ENCODE data around the gene POU2F3.

POU2F3 gene

DNA sequence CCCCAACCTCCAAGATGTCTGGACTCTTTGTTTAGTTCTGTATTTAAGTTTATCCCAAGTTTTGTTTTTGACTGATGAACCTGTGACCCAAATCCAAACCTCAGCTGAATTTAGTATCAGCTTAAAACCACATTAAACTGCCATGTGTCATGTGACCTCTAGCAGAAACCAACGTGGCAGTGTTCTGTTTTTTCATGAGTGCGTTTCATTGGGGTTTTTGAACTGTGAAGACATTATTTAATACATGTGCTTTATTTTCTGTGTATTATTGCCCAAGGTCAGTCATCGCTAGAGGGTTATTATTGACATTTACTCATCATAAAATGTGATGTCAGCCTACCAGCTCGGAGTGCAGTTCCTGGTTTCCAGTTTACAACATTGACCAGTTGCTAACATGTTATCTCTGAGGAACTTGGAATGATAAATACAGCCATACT is 86.9 kb downstream of the POU2F3 start:
- no peak for DNase-seq

- no peak for DNase-seq
These were observed 87.4 kb downstream of the POU2F3 start for GRCh38 chr11:120327311-120327710.

DNA sequence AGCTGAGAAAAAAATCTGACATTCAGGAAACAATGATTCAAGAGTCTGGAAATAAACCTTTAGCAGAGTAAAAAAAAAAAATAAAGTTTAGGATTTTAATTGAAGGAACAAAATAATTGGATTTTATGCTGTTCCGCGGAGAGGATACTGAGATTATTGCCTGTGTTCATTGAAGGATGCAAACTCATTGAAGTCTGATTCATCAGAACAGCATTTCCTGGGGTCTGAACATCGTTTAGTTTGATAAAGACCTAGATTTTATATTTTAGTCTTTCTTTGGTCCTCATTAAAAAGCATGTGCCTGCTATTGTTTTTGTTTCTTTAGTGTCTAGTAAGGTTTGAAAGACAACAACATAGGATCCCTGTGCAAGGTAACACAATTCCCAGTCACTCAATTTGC is 89.6 kb downstream of the POU2F3 start:
- no peak for DNase-seq

DNA sequence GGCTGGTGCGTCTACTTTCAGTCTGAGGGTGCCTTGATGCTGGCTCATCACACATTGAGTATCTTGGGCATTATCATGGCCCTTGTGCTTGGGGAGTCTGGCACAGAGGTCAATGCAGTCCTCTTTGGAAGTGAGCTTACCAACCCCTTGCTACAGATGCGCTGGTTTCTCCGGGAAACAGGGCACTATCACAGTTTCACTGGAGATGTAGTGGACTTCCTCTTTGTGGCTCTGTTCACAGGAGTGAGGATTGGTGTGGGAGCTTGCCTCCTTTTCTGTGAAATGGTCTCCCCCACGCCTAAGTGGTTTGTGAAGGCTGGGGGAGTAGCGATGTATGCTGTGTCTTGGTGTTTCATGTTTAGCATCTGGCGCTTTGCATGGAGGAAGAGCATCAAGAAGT is 90.1 kb downstream of the POU2F3 start:
- DNase-seq = no peak

GRCh38 chr11:120331301-120331996 is 91.5 kb downstream of the POU2F3 start:
- no peak for DNase-seq

DNA sequence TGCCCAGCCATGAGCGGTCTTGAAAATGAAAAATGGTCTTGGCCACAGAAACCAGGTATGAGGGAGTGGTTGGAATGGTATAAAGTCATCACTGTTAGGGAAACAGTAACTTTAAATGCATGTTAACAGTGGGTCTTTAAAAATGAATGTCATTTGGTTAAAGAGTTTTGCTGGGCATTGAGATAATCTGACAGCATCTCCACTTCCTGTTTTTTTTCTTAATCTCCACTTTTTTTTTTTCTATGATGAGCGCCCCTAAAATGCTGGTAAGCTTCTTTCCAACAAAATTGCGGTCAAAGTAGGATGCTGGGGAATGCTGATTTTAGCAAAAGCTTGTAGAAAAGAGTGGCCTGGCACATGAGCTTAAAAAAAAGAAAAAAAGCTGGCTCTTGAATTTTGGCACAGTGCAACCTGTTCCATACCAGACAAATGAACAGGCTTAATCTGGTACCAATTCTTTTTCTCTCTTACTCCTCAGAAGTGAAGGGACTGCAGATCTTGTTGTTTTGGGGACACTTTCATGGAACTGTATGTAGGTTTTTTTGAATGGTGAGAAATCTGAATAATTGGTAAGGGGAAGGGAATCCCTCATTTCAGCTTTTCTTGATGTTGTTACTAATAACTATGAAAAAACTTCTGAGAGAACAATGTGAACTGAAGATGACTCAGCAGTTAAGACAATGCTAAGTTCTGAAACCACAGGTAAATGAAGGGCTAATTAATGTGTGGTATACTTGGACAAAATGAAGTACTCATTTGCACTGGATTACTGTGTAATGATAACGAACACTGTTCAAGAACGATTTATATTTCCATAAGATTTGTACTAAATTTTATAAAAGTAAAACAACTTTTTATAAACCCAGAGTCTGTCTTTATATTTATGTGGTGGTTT is 93.1 kb downstream of the POU2F3 start:
- no peak for DNase-seq

DNA sequence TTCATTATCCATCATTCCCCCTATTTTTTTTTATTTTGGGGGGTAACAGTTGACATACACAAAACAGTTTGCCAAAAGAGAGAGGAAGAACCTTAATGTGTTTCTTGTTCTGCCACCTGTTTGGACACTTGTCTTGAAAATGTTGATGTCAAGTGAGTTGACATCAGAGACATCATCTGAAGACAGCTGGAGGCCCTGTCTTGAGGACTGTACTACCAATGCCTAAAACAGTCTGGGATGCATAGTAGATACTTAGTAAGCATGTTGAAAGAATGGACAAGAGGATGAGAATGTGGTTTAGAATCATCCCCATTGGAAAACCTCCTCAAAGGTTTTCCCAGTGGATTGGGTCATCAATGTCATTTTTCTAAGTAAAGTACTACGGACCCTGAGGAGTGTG is 93.9 kb downstream of the POU2F3 start:
- no peak for DNase-seq

DNA sequence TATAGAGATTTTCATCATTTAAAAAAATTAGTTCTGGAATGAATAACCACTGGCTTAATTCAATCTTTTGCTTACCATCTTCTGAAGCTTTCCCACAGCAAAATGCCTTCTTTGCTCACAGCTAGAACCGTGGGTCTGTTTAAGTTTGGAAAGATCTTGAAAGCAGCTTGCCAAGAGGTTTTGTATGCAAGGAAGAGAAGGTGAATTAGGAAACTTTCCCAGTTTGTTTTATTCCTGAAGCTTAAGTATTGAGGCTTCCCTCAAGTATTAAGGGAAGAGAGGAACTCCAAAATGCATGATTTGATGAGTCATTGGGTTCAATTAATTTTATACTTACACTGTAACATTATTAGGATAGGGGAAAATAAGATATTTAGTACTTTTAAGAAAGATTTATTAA is 94.4 kb downstream of the POU2F3 start:
- DNase-seq = no peak

DNA sequence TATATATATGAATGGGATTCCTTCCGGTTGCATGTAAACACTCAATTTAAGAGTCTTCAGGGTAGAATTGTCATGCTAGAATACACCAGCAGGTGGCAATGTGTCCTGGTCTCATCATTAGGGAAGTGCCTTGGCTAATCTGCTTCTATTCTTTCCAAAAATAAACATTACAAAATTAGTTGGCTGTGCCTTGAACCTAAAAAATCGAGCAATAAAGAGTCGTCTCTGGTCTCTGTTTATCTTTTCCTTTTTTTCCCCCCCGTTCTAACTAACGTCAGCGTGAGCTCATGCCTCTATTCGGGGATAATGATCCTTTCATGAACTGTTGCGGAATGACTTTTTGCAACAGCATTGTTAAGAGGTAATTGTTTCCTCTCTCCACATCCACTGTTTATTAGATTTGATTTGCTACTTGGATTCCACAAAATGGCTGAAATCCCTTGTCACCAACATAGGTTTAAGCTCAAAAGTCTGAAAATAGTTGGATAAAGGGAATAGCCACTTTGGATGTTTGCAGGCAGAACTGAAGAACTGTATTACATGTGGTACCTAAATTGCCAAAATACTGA is 95.0 kb downstream of the POU2F3 start:
- peak; percentile 49 to 52 for DNase-seq

- peak in 1 of 2 experiments; percentile 9 for DNase-seq
These were observed 95.6 kb downstream of the POU2F3 start for GRCh38 chr11:120335556-120335907.

- peak; percentile 63 to 69 for DNase-seq
These were observed 96.1 kb downstream of the POU2F3 start, which contains the start of gene ARHGEF12 for GRCh38 chr11:120335908-120336640. Gene ARHGEF12, plus strand, starts transcription at chr11:120336413. Its CDS starts 831 bp downstream, at chr11:120337244.

- peak in 1 of 2 experiments; percentile 13 for DNase-seq
These were observed 96.9 kb downstream of the POU2F3 start for GRCh38 chr11:120336641-120337354.

GRCh38 chr11:120337355-120338106 is 97.6 kb downstream of the POU2F3 start:
- DNase-seq = no peak

DNA sequence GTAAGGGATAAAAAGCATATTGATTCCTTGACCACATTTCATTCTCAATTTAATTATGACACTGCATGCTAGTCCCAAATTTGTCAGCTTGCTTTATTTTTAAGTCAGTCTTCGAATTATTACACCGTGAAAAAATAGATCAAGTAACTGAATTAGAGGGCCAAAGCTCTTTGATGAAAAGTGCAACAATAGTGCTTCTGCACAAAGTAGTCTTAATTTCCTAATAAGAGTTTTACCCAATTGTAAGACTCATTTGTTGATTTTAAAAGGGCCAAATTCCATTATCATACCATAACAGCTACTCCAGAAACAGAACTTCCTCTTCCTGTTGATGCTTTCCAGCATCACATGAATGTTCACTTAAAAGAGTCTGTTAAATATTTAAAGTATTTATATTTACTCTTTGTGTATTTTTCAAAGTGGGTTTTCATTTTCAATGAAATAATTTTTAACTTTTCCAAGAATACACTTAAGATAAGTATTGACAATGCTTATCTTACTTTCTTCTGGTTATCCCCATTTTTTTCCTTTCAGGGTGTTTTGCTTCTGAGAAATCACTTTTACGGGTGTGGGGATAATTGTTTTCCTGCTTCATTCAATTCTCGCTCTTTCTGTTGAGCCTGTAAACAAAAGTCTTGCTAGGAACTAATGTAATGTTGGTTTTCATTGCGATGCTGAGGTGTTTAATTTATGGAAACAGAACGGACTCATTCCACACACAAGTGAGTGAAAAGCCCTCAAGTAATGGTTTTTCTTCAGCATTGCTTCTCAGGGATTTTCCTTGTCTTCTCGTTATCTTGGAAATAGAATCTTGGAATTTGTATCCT is 98.4 kb downstream of the POU2F3 start:
- no peak for DNase-seq

DNA sequence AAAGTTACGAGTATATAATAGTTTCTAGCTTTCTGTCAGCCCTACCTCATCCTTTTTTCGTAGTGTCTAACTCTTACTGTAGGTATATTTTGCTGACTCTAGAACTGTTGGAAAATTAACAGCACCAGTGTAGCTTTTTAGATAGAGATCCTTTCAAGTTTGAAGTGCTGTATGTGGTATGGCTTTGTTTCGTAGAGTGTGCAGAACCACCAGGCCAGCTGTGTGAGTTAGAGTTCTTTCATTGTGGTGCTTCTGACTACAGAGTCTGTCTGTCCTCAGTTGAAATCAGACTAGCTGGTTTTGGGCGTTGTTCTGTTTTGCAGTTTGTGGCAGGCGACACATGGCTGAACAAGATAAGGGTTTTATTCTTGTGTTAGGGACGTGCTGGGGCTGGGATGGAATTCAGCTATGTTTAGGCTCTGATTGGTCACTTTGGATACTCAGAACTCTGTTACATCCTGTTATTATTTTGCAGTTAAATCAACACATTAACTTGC is 99.5 kb downstream of the POU2F3 start:
- no peak for DNase-seq

- DNase-seq = no peak
These were observed 100.6 kb downstream of the POU2F3 start for GRCh38 chr11:120340529-120340928.

GRCh38 chr11:120342226-120342625 is 102.3 kb downstream of the POU2F3 start:
- no peak for DNase-seq

DNA sequence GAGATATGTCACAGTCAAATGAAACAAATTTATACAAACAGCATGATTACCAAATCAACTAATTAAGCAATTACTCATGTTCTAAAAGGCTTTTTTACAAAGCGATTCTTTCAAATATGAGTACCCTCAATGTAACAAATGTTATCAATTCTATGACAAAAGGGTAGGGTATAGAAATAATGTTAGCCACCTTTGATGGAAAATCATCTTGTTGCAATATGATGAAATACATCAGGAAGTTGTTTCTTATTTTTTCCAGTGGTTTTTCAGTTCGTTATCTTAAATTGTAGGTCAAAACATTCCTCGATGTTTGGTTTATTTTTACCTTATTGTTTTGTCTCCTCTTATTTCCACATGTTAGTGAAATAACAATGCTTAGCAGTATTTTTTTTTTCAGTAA is 102.7 kb downstream of the POU2F3 start:
- no peak for DNase-seq

DNA sequence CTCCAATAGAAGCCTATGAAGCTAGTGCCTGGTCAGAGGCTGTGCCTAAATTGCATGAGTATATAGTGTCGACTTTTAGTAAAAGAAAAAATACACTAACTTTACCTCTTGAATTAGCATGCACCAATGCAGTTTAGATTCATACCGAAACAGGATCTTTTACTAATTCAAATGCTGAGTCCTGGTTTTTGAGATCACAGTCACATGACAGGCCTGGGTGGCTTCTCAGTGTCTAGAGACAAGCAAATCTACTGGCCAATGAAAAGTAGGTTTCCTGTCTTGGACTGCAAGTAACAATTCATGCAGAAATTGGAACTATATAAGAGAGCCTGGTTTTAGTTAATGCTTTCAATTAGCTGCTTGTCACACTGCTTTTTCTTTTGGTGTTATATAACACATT is 103.5 kb downstream of the POU2F3 start:
- DNase-seq = no peak

- no peak for DNase-seq
These were observed 104.5 kb downstream of the POU2F3 start for GRCh38 chr11:120344302-120345004.

Measured in activated CD4-positive, alpha-beta T cell treated with anti-CD3 and anti-CD28 coated beads, Interleukin-2, amount 50 U/mL, for 4 hours (primary cell).